Gastrocnemius medialis (tissue), 4 donors: Measurements from ENCODE around the gene ACCSL. TPM values are rescaled to one million over a fixed set of nuclear protein-coding genes. Genes with fewer than 3 reads are reported as not detected.

ENCODE experiments used
- ATAC-seq, 2 donors: fragments of 150-250 bp; one replicate each; pipeline ENCODE4 v1.9.1; 2016
- DNase-seq, 2 donors: peaks; one replicate each; pipeline ENCODE4 v3.0.0-alpha.2; 2019
- H3K27ac ChIP-seq, 4 donors: fragments of 200-600 bp; sonication (generic); 1 replicate in 1 of 4; 2 replicates in 3 of 4; pipeline ENCODE4 v1.5.1; 2016 to 2018; ENCODE audit warnings: mild to moderate bottlenecking in 2 of 4, moderate library complexity in 1 of 4
- H3K27me3 ChIP-seq, 3 donors: fragments of 200-600 bp; sonication (generic) in 2 of 3; 1 replicate in 1 of 3; 2 replicates in 2 of 3; pipeline versions ENCODE4 v1.5.1 to v1.6.0; 2016 to 2019; ENCODE audit warnings: mild to moderate bottlenecking in 1 of 3, moderate library complexity in 1 of 3
- H3K36me3 ChIP-seq, 2 donors: fragments of 200-600 bp; sonication (generic) in 1 of 2; one replicate each; pipeline ENCODE4 v1.5.1; 2017 to 2018
- H3K4me1 ChIP-seq, 2 donors: fragments of 200-600 bp; sonication (generic) in 1 of 2; one replicate each; pipeline ENCODE4 v1.5.1; 2016 to 2017; ENCODE audit warnings: mild to moderate bottlenecking in 2 of 2
- H3K4me3 ChIP-seq, 4 donors: fragments of 200-600 bp; sonication (generic) in 3 of 4; 1 replicate in 1 of 4; 2 replicates in 3 of 4; pipeline ENCODE4 v1.5.1; 2016 to 2019; ENCODE audit warnings: mild to moderate bottlenecking in 2 of 4
- H3K9me3 ChIP-seq, 3 donors: fragments of 200-600 bp; sonication (generic) in 2 of 3; 1 replicate in 1 of 3; 2 replicates in 2 of 3; pipeline ENCODE4 v1.5.1; 2016 to 2019
- POLR2A ChIP-seq, 2 donors: fragments of 450-650 bp; IDR thresholded peaks; one replicate each; pipeline ENCODE4 v1.6.1; 2017; ENCODE audit warnings: antibody characterized with exemption in 2 of 2, mild to moderate bottlenecking in 2 of 2, moderate library complexity in 2 of 2
- in situ Hi-C, 4 donors: fragments of 200-750 bp; cut with MboI; loops; one replicate each; pipeline versions ENCODE4 v1.15.0 to v1.8.0; 2017; ENCODE audit warnings: low sequenced_read_pairs in 4 of 4
- intact Hi-C: fragments of 100-400 bp; cut with DNase I; formaldehyde crosslinking; loops from one replicate; pipeline ENCODE4 v1.15.1; 2023; ENCODE audit warnings: low total_unique reads
- total RNA-seq, 4 donors: library from RNA; depleted of rRNA; stranded (reverse); fragments of >200 nt; gene quantifications; one replicate each; pipeline versions ENCODE4 v1.1.0 to v1.2.3, GENCODE V29; 2016
- TF ChIP-seq, protein P1 (sequence below), 5 experiments: fragments of 450-650 bp in 3 of 5; fragments of 200-600 bp in 2 of 5; sonication (generic) in 2 of 5; IDR thresholded peaks in 4 of 5; conservative IDR thresholded peaks in 1 of 5; 1 replicate in 4 of 5; 2 replicates in 1 of 5; pipeline ENCODE4 v1.5.1; 2016 to 2019; ENCODE audit warnings: antibody characterized with exemption in 5 of 5, mild to moderate bottlenecking in 3 of 5, moderate library complexity in 3 of 5

The ACCSL gene
- total RNA-seq, 4 donors from 2014 or later = not detected

DNA sequence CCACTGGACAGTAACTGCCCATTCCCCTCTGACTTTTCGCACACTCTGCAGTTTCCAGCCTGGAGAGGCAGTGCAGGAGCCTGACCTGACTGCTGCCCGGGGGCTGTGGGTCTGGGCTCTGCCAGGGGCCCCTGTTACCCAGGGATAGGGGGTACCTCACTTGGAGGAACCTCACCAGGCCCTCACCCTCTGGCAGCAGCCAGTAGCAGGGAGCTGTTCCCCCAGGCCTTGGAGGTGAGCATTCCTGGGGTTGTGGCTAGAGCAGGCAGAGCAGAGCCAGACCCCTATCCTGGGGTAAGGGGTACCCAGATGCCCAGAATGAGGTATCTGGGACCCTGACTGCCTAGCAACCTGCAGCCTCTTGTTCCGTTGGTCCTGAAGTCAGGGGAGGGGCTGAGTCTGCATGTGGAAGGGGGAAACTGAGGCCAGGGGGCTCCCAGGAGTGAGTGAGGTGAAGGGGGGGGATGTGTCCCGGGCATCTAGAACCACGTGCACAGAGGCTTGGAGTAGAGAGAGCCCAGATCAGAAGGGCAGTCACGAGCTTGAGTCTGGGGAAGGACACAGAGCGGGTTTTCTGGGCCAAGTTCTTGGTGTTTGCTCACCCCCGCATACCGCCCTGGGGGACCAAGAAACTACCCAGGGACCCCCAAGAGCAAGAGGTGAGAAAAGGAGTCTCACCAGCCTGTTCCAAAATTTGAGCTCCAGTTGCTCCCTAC, 43.9 kb upstream of the ACCSL start:
- DNase-seq (no peak), ATAC-seq (no peak)
- TF ChIP-seq, protein P1, sequence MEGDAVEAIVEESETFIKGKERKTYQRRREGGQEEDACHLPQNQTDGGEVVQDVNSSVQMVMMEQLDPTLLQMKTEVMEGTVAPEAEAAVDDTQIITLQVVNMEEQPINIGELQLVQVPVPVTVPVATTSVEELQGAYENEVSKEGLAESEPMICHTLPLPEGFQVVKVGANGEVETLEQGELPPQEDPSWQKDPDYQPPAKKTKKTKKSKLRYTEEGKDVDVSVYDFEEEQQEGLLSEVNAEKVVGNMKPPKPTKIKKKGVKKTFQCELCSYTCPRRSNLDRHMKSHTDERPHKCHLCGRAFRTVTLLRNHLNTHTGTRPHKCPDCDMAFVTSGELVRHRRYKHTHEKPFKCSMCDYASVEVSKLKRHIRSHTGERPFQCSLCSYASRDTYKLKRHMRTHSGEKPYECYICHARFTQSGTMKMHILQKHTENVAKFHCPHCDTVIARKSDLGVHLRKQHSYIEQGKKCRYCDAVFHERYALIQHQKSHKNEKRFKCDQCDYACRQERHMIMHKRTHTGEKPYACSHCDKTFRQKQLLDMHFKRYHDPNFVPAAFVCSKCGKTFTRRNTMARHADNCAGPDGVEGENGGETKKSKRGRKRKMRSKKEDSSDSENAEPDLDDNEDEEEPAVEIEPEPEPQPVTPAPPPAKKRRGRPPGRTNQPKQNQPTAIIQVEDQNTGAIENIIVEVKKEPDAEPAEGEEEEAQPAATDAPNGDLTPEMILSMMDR (IDR thresholded peaks at IDR 0.05 in 4 of 5, conservative IDR thresholded peaks at IDR 0.05 in 1 of 5) = no peak
- TF ChIP-seq POLR2A (IDR thresholded peaks at IDR 0.05) = no peak
- Histone ChIP-seq H3K9me3 (no peaks in the 10 kb centered on the region), H3K4me1 (no peaks in the 10 kb centered on the region), H3K4me3 (no peak overlapping the region), H3K27me3 (no peaks in the 10 kb centered on the region), H3K27ac (no peak overlapping the region), H3K36me3 (no peaks in the 10 kb centered on the region)
- intact Hi-C loops = no loop called here
- in situ Hi-C loops = no loop called here

DNA sequence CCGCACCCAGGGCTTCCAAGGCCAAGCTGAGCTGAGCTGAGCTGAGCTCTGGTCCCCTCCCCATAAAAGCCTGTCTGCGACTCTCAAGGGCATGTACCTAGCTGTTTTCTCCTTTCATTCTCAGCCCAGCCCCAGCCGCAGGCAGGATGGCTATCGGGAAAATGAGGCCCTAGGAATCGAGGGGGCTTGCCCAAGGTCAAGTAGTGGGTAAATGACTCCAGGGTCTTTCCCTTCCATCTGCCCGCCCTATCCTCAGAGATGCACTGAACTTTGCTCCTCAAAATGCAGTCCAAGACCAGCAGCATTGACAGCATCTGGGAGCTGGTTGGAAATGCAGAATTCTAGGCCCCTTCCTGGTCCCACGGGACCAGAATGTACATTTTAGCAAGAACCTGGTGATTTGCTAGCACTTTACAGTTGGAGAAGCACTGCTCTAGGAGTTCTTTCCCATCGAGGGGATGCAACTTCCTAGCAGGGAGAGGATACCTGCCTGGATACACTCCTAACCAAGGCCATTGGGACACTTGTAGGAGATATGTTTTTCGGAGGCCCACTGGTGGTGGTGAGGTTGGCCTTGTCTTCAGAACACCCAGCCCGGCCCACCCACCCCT, 43.2 kb upstream of the ACCSL start:
- no peak overlapping the region for H3K27ac ChIP-seq
- TF ChIP-seq POLR2A (IDR thresholded peaks at IDR 0.05) = no peak
- TF ChIP-seq, protein P1 (IDR thresholded peaks at IDR 0.05 in 4 of 5, conservative IDR thresholded peaks at IDR 0.05 in 1 of 5) = no peak
- intact Hi-C loops = no loop called here
- H3K36me3 ChIP-seq = no peaks in the 10 kb centered on the region
- DNase-seq (no peak), ATAC-seq (no peak)
- no peaks in the 10 kb centered on the region for H3K9me3 ChIP-seq
- H3K4me3 ChIP-seq = no peak overlapping the region
- in situ Hi-C loops = no loop called here
- no peaks in the 10 kb centered on the region for H3K27me3 ChIP-seq
- no peaks in the 10 kb centered on the region for H3K4me1 ChIP-seq

DNA sequence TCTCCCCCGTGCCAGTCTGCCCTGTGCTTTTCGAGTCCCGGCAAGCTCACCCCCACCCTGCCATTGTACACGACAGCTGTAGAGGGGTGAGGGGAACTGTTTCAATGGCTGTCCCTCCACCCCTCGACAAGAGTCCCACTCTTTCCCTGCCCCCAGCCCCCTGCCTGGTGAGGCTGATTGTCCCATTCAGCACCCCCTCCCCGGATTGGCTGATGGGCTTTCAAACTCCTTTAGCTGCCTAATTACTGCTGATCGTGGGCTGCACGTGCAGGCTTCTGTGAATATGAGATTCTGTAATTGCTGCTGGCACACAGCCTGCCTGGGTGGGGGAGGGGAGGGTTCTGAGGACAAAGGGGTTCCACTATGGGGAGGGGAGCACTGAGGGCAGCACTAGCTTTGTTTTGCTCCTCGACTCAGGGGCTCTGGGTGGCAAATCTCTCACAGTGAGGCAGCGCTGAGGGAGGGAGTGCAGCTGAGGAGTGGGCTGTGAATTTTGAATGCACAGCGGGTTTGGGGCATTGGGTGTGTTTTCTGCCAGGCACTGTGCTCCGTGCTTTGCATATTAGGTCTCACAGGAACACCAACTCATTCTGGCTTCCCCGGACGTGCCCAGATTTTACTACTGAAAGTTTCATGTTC, 42.6 kb upstream of the ACCSL start:
- DNase-seq (no peak), ATAC-seq (no peak)
- no peaks in the 10 kb centered on the region for H3K36me3 ChIP-seq
- no peaks in the 10 kb centered on the region for H3K27me3 ChIP-seq
- in situ Hi-C loops (no loop called here), intact Hi-C loops (no loop called here)
- H3K9me3 ChIP-seq = no peaks in the 10 kb centered on the region
- TF ChIP-seq, protein P1 (IDR thresholded peaks at IDR 0.05 in 4 of 5, conservative IDR thresholded peaks at IDR 0.05 in 1 of 5) = no peak
- no peak for TF ChIP-seq POLR2A (IDR thresholded peaks at IDR 0.05)
- no peaks in the 10 kb centered on the region for H3K4me1 ChIP-seq
- H3K4me3 ChIP-seq = no peak overlapping the region
- H3K27ac ChIP-seq = no peak overlapping the region

DNA sequence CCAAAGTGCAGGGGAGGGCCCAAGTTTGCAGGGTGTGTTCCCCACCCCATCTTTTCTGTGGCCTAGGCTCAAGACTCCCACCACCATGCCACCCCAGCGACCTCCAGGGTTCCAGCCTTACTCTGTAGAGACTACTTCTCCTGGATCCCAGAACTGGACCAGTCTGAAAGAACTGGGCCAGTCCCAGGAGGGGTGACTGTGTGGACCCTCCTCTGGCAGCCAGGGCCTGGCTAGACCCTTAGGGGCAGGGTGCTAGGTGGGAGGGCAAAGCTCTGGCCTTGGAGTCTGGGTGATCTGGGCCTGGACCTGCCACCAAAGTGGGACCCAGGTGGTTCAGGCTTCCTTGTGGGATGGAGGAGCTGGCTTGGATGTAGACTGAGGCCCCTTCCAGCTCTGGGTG, 41.8 kb upstream of the ACCSL start:
- Histone ChIP-seq H3K4me1 (no peaks in the 10 kb centered on the region), H3K27ac (peak overlapping the region in 3 of 4 donors; percentile 2 to 16 (median 7)), H3K36me3 (no peaks in the 10 kb centered on the region), H3K4me3 (no peak overlapping the region), H3K9me3 (no peaks in the 10 kb centered on the region), H3K27me3 (no peaks in the 10 kb centered on the region)
- in situ Hi-C loops (no loop called here), intact Hi-C loops (no loop called here)
- no peak for TF ChIP-seq POLR2A (IDR thresholded peaks at IDR 0.05)
- TF ChIP-seq, protein P1 (IDR thresholded peaks at IDR 0.05 in 4 of 5, conservative IDR thresholded peaks at IDR 0.05 in 1 of 5) = no peak
- DNase-seq (no peak), ATAC-seq (no peak)
